ENCODE measurements around the gene OAS3. TPM values are rescaled to one million over a fixed set of nuclear protein-coding genes. Genes with fewer than 3 reads are reported as not detected.
"Not testable (repeated sequence)": the region's sequence is repeated elsewhere in the genome, so short reads cannot be mapped to it uniquely, and the experiment has no call there.

Gene OAS3
- total RNA-seq, 1 donor from 2014 or later = 26.4 TPM

GRCh38 chr12:112980491-112981158, 42.4 kb downstream of the OAS3 start:
- no peak for TF ChIP-seq CTCF (IDR thresholded peaks at IDR 0.05; ENCODE audit: insufficient read depth, low read length, poor library complexity, severe bottlenecking)
- no peak overlapping the region for H3K4me3 ChIP-seq (ENCODE audit: low read depth, low read length)

GRCh38 chr12:112985642-112986290, 47.5 kb downstream of the OAS3 start:
- Histone ChIP-seq H3K27me3 (ENCODE audit: control insufficient read depth, insufficient read depth, low read length) (no peaks in the 10 kb centered on the region), H3K36me3 (ENCODE audit: control insufficient read depth, insufficient read depth, low read length) (no peaks in the 10 kb centered on the region), H3K4me3 (ENCODE audit: low read depth, low read length) (no peak overlapping the region)
- no peak for DNase-seq (ENCODE audit: low read depth)
- no peak for TF ChIP-seq CTCF (IDR thresholded peaks at IDR 0.05; ENCODE audit: insufficient read depth, low read length, poor library complexity, severe bottlenecking)

More at GRCh38 chr12:112980491-112981158, 42.4 kb downstream of the OAS3 start:
- Histone ChIP-seq H3K36me3 (ENCODE audit: control insufficient read depth, insufficient read depth, low read length) (no peaks in the 10 kb centered on the region), H3K27me3 (ENCODE audit: control insufficient read depth, insufficient read depth, low read length) (no peaks in the 10 kb centered on the region)
- DNase-seq (ENCODE audit: low read depth) = no peak

GRCh38 chr12:112986291-112986800, 48.1 kb downstream of the OAS3 start:
- DNase-seq (ENCODE audit: low read depth) = no peak
- no peaks in the 10 kb centered on the region for H3K36me3 ChIP-seq (ENCODE audit: control insufficient read depth, insufficient read depth, low read length)
- no peak for TF ChIP-seq CTCF (IDR thresholded peaks at IDR 0.05; ENCODE audit: insufficient read depth, low read length, poor library complexity, severe bottlenecking)
- H3K4me3 ChIP-seq (ENCODE audit: low read depth, low read length) = no peak overlapping the region
- H3K27me3 ChIP-seq (ENCODE audit: control insufficient read depth, insufficient read depth, low read length) = no peaks in the 10 kb centered on the region

- no peak for TF ChIP-seq CTCF (IDR thresholded peaks at IDR 0.05; ENCODE audit: insufficient read depth, low read length, poor library complexity, severe bottlenecking)
- Histone ChIP-seq H3K4me3 (ENCODE audit: low read depth, low read length) (no peak overlapping the region), H3K36me3 (ENCODE audit: control insufficient read depth, insufficient read depth, low read length) (no peaks in the 10 kb centered on the region), H3K27me3 (ENCODE audit: control insufficient read depth, insufficient read depth, low read length) (no peaks in the 10 kb centered on the region)
- no peak for DNase-seq (ENCODE audit: low read depth)
Observed at GRCh38 chr12:112987561-112987960, 49.3 kb downstream of the OAS3 start.

- no peak for DNase-seq (ENCODE audit: low read depth)
- no peak overlapping the region for H3K4me3 ChIP-seq (ENCODE audit: low read depth, low read length)
- no peaks in the 10 kb centered on the region for H3K36me3 ChIP-seq (ENCODE audit: control insufficient read depth, insufficient read depth, low read length)
- no peaks in the 10 kb centered on the region for H3K27me3 ChIP-seq (ENCODE audit: control insufficient read depth, insufficient read depth, low read length)
- no peak for TF ChIP-seq CTCF (IDR thresholded peaks at IDR 0.05; ENCODE audit: insufficient read depth, low read length, poor library complexity, severe bottlenecking)
Observed at GRCh38 chr12:112988224-112988623, 50.0 kb downstream of the OAS3 start.

GRCh38 chr12:112988823-112989385, 50.6 kb downstream of the OAS3 start:
- not testable (repeated sequence) for H3K27me3 ChIP-seq (ENCODE audit: control insufficient read depth, insufficient read depth, low read length); DNase-seq (ENCODE audit: low read depth); H3K36me3 ChIP-seq (ENCODE audit: control insufficient read depth, insufficient read depth, low read length); H3K4me3 ChIP-seq (ENCODE audit: low read depth, low read length)
